ENCODE measurements around the gene CNTD1.

The CNTD1 gene

DNA sequence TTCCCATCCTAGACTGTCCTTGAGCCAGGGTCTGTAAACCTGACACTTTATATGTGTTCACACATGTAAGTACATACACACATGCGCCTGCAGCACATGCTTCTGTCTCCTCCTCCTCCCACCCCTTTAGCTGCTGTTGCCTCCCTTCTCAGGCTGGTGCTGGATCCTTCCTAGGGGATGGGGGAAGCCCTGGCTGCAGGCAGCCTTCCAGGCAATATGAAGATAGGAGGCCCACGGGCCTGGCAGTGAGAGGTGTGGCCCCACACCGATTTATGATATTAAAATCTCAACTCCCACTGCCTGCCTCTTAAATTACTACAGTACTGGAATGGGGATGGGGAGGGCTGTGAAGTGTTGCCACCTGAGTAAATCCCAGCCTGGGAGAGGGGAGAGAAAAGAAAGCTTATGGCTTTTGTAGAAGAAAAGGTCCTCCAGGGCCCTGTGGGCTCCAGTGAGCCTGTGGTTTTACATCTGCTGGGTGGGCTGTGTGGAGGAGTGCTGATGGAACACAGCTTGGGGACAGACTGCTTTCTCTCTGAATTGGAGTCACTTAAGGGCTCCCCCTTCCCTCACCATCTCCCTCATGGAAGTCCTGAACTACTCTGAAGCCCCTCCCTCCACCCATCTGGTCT lies 19.2 kb upstream of the CNTD1 start:
- DNase-seq (ENCODE audit: low read depth in 4 of 4, low spot score in 1 of 4) = no peak

DNA sequence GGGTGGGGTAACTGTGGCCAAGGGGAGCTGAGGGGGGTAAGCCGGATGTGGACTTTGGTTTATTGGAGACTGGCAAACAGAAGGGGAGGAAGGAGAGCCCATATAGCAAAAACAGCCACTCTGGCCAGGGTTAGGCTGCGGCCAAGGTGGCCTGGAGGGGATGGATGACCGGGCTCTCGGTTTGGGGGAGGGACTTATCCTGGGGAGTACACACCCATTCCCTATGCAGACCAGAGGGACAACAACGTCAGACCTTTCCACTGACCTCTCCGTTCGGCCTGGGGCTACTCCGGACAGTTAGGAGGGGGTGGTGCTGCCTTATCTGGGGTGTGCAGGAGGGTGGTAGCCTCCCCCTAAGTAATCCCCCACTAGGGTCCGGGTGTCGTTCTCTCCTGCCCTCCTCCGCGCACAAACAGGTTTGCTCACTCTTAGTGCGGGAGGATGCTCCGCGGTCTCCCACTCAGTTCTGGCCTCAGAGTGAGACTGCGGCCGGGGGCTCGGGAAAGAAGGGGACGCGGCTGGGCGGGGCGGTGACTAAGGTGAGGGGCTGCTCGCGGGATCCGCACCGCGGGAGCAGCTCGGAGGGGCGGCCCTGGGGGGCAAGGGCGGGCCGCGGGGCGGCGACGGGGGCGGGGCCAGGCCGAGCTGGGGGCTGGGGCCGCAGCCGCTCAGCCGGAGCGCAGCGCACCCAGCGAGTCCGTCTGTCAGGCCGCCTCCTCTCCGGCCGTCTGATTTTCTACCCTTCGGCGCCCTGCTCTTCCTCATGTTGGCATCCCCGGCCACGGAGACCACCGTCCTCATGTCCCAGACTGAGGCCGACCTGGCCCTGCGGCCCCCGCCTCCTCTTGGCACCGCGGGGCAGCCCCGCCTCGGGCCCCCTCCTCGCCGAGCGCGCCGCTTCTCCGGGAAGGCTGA lies 18.5 kb upstream of the CNTD1 start, which contains the start of gene WNK4:
TSS of gene WNK4 (plus strand) at position 675 of the 915 bp plus-strand sequence. CDS start at position 764, 89 bp downstream.
- DNase-seq (ENCODE audit: low read depth in 4 of 4, low spot score in 1 of 4) = no peak

DNA sequence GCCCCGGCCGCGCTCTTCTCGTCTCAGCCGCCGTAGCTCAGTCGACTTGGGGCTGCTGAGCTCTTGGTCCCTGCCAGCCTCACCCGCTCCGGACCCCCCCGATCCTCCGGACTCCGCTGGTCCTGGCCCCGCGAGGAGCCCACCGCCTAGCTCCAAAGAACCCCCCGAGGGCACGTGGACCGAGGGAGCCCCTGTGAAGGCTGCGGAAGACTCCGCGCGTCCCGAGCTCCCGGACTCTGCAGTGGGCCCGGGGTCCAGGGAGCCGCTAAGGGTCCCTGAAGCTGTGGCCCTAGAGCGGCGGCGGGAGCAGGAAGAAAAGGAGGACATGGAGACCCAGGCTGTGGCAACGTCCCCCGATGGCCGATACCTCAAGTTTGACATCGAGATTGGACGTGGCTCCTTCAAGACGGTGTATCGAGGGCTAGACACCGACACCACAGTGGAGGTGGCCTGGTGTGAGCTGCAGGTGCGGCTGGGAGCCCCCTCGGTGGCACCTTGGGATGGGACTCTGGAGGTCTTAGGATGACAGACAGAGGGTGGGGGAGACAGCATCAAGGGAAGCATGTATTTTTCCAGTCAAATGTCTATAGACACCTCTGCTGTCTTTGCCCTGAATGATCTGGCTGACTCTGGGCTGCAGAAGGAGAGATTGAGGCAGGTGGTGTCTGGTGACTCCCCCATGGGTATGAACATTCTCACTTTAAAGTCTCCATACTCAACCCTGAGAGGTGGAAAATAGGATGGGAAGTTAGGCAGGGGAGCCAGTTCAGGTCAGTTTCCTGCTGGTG lies 17.6 kb upstream of the CNTD1 start:
- no peak for DNase-seq (ENCODE audit: low read depth in 4 of 4, low spot score in 1 of 4)

DNA sequence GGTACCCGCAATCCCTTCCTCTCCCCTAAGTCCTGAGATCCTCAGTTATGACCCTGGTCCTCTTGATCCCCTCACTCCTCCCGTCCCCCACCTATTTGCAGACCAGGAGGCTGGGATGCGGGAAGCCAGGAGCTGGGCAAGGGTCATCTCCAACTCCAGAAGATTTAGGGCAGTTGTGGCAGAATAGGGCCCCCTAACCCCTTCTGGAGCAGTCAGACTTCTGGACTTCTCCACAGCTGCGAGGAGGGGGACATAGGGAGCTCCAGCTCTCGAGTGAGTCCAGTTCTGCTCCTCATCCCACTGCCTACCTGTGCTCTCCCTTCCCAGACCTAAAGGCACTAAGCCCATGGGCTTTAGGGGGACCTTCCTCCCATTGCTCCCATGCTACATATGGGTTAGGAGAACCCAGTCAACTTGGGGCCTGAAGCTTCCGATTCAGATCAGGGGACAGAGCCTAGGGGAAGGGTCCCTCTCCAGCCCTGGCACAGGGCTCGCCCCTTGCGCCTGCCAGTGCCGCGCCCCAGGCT lies 17.0 kb upstream of the CNTD1 start:
- no peak for DNase-seq (ENCODE audit: low read depth in 4 of 4, low spot score in 1 of 4)

DNA sequence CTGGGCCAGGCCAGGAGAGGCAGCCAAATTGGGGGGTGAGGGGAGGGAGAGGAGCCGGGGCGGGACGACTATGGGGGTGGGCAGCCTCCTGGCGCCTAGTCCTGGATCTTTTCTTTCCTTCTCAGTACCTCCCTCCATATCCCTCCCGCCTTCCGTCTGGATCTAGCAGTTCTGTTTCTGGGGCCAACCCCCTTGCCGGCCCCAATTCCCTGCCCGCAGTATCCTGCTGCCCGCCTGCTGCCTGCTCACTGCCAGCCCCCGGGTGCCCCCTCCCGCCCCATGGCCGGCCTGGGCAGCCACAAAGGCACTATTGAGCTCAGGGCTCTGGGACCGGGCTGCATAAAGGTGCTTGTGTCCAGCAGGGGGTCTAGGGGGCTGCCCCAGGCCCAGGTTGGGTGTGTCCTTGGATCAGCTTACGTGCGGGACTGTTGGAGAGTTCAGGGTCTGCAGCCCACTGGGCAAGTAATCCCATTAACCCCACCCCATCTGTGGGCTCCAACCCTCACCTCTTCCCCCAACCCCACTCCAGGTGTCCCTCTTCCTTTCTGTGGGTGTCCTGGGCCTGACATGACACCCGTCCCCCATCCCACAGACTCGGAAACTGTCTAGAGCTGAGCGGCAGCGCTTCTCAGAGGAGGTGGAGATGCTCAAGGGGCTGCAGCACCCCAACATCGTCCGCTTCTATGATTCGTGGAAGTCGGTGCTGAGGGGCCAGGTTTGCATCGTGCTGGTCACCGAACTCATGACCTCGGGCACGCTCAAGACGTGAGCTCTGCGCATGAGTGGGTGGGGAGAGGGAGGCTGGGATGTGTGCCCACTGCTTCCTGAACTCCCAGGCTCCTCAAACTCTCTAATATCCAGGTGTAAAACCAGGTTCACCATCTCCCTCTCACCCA lies 16.2 kb upstream of the CNTD1 start:
- DNase-seq (ENCODE audit: low read depth in 4 of 4, low spot score in 1 of 4) = no peak

DNA sequence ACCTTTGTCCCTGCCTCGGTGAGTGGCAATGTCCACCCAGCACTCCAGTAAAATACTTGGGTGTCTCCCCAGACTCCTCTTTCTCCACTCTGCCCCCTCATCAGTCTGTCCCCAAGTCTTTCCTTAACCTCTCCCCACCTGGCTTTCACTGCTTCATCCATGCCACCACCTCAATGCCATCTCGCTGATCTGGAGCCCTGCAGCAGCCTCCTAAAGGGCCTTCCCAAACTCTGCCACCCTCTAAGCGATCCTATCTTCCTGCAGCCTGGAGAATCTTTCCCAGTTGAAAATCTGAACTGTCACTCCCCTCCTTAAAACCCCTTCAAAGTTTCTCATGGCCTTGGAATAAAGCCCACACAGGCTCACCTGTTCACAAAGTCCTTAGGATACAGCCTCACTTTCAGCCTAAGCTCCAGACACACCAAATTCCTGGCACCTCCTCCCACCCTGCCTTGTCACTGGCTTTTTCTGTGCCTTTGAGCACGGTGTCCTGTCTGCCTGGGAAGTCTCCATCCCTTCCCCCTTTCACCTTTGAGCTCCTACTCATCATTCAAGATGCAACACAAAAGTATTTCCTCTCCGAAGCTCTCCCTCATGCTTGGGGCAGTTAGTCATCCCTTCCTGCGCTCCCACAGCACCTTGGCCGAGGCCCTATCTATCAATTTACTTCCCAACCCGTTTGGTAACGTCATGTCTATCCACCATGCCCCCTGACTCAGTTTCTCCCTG lies 15.4 kb upstream of the CNTD1 start:
- DNase-seq (ENCODE audit: low read depth in 4 of 4, low spot score in 1 of 4) = no peak

DNA sequence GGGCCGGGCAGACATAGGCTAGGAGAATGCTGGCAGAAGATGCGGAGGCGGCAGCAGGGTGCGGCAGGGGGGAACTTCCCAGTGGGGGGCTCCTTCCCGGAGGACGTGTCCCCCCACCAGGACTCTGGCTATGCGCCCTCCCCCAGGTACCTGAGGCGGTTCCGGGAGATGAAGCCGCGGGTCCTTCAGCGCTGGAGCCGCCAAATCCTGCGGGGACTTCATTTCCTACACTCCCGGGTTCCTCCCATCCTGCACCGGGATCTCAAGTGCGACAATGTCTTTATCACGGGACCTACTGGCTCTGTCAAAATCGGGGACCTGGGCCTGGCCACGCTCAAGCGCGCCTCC lies 14.9 kb upstream of the CNTD1 start:
- no peak for DNase-seq (ENCODE audit: low read depth in 4 of 4, low spot score in 1 of 4)

DNA sequence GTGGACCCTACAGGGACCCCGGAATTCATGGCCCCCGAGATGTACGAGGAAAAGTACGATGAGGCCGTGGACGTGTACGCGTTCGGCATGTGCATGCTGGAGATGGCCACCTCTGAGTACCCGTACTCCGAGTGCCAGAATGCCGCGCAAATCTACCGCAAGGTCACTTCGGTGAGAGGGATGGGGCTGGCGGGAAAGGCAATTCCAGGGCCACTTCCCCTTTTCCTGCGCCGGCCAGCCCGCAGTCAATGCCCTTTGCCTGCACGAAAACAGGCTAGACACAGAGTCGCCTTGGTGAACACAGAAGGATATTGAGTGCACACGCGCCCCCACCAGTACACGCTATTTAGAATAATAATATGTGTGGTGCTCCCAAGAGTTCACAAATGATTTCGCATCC lies 14.3 kb upstream of the CNTD1 start:
- no peak for DNase-seq (ENCODE audit: low read depth in 4 of 4, low spot score in 1 of 4)

DNA sequence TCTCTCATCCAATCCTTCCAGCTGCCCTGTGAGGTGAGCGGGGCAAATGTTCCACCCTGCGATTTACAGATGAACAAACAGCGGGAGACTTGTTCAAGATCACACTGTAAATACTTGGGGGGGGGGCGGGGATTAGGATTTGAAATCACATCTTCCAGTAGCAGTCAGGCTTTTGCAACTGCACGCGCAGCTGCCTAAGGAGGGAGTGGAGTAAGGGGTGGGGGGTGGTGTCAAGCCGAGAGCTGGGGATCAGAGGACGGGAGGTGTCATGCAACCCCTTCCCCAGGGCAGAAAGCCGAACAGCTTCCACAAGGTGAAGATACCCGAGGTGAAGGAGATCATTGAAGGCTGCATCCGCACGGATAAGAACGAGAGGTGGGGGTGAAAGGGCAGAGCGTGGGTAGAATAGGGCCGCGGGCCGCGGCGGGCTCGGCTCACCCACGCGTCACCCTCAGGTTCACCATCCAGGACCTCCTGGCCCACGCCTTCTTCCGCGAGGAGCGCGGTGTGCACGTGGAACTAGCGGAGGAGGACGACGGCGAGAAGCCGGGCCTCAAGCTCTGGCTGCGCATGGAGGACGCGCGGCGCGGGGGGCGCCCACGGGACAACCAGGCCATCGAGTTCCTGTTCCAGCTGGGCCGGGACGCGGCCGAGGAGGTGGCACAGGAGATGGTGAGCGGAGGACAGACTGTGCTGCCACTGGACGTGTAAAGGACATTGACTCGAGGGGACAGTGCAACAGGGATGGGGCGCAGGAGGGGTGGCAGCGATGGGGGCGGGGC lies 13.7 kb upstream of the CNTD1 start:
- DNase-seq (ENCODE audit: low read depth in 4 of 4, low spot score in 1 of 4) = no peak

DNA sequence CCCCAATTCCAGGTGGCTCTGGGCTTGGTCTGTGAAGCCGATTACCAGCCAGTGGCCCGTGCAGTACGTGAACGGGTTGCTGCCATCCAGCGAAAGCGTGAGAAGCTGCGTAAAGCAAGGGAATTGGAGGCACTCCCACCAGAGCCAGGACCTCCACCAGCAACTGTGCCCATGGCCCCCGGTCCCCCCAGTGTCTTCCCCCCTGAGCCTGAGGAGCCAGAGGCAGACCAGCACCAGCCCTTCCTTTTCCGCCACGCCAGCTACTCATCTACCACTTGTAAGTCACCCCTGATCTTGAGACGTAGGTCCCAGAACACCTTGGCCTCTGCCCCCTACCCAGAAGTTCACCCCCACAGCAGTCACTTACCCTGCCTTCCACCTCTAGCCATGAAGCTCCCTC lies 11.4 kb upstream of the CNTD1 start:
- no peak for DNase-seq (ENCODE audit: low read depth in 4 of 4, low spot score in 1 of 4)

DNA sequence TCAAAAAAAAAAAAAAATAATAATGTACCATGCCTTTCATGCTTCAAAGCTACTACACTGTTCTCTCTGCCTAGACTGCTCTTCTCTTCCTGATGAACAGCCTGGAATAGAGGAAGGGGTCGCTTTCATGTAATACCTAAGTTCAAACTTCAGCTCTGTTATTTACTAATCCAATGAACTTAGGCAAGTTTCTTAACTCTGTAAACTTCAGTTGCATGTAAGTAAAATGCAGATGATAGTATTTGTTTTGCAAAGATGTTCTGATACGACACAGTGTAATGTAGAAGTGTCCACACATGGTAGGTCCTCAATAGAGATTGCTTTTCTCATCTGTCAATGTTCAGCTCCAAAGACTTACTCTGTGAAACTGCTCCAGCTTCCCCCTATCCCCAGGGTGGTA lies 6.7 kb upstream of the CNTD1 start:
- no peak for DNase-seq (ENCODE audit: low read depth in 4 of 4, low spot score in 1 of 4)

DNA sequence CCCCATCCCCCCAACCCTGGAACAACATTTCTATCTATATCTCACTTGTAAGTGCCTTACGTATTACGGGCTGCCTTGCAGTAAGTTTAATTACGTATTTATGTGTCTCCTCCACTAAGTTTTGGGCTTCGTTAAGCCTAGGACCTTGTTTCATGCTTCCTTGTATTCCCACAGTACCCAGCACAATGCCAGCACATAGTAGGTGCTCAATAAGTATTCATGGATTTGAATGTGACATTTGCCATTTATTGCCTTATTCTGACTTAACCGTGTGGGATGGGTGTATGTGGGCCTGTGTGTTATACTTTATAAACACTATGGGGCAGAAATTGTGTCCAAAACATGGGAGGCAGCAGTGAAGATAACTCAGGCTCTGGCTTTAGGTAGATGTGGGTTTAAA lies 6.1 kb upstream of the CNTD1 start:
- no peak for DNase-seq (ENCODE audit: low read depth in 4 of 4, low spot score in 1 of 4)

DNA sequence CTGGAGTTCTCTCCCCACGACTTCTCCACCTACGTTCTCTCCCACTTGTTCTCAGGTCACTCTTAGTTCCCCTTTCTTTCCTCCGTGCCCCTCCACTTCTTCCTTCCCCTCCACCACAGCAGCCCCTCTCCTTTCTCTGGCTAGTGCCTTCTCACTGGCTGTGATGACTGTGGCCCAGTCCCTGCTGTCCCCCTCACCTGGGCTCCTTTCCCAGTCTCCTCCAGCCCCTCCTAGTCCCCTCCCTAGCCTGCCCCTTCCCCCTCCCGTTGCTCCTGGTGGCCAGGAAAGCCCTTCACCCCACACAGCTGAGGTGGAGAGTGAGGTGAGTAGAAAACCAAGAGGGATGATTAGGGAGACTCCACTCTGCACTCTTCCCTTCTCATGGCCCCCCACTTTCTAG lies 3.6 kb upstream of the CNTD1 start:
- DNase-seq (ENCODE audit: low read depth in 4 of 4, low spot score in 1 of 4) = no peak

DNA sequence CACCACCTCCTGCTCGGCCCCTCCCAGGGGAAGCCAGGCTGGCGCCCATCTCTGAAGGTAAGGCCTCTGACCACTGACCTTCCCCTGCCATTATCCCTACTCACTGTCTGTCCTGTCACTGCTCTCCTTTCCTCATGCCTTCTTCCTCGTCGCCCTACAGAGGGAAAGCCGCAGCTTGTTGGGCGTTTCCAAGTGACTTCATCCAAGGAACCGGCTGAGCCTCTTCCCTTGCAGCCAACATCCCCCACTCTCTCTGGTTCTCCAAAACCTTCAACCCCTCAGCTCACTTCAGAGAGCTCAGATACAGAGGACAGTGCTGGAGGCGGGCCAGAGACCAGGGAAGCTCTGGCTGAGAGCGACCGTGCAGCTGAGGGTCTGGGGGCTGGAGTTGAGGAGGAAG lies 3.2 kb upstream of the CNTD1 start:
- no peak for DNase-seq (ENCODE audit: low read depth in 4 of 4, low spot score in 1 of 4)

DNA sequence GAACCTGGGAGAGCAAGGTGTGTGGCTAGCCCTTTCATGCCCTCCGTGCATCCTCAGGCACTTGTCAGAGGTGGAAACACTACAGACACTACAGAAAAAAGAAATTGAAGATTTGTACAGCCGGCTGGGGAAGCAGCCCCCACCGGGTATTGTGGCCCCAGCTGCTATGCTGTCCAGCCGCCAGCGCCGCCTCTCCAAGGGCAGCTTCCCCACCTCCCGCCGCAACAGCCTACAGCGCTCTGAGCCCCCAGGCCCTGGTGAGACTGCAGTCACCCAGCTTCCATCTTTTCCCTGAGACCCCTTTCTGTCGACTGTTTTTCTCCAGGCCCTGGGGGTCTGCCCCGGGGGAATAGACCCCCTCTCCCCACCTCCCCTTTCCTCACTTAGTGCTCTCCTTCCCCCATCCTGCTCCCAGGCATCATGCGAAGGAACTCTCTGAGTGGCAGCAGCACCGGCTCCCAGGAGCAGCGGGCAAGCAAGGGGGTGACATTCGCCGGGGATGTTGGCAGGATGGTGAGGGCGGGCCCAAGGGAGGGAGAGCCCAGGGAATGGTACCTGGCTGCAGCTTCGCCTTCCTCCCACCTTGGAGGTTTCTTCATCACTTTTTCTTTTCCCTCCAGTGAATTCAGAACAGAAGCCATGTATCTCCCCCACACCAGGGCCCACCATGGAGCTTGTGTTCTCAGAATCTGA lies 2.4 kb upstream of the CNTD1 start:
- DNase-seq (ENCODE audit: low read depth in 4 of 4, low spot score in 1 of 4) = no peak

DNA sequence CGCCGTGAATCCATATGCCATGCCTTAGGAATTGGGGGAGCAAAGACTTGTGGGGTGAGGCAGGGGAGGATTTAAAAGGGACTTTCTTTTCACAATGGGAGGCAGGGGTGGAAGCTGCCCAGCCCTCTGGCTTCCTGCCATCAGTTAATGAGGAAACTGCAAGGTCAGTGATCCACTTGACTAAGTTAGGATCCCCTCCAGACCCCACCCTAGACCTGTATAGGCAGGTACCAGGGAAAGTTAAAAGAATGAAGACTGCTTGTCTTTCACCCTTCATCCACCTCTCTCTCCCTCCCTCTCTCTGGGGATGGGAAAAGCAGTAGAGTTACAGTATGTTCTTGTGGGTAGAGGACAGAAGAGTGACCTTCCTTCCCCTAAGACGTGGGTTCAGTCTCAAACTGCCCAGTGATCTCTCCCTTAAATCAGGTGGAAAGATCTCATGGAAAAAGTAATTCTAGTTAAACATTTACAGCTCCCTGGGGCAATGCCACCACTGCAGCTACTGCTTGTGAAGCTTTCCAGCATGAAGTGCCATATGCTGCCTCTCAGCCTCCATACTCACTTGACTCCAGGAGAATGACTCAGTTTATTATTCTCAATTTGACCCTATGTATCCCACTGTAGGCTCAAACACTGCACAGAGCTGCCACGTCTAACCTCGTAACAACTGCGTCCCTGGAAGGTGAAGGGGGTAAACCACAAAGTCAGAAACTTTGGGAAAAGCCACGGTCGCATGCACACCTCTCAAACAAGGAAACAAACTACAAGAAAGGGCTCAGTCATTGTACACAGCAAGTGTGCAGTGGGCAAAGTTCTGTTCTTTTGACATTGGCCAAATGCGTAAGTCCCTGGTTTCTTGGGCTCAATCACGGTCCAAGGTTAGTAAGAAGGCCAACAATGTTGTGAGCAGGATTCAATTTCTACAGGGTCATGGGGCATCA lies 1.3 kb upstream of the CNTD1 start:
- DNase-seq (ENCODE audit: low read depth in 4 of 4, low spot score in 1 of 4) = no peak

DNA sequence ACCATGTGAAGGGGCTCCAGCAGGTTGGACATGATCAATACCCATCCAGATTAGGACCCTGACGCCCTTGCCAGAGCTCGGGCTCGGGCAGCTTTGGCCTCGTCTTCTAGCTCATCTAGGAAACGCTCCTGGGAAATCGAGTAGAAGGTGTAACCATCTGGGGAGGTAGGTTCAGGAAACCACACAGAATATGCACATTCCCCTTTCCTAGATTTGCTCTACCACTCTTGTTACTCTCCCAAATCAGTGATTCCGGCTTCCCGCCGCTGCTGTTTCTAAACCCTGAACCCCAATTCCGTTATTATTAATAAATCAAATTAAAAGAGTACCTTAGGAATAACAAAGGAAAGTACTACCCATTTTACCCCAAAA lies 664 bp upstream of the CNTD1 start:
- no peak for DNase-seq (ENCODE audit: low read depth in 4 of 4, low spot score in 1 of 4)

All from stimulated activated CD4-positive, alpha-beta T cell treated with anti-CD3 and anti-CD28 coated beads, Interleukin-1b, Interleukin-23, amount 100 ng/mL, for 24 hours (primary cell).